Activated CD8-positive, alpha-beta memory T cell treated with anti-CD3 and anti-CD28 coated beads, Interleukin-2, amount 10 ng/mL, durations not matched to agents 7 days and 5 days (primary cell): ENCODE measurements around the gene ALPK1. TPM values are rescaled to one million over a fixed set of nuclear protein-coding genes. Genes with fewer than 3 reads are reported as not detected.
"Not testable (repeated sequence)": the region's sequence is repeated elsewhere in the genome, so short reads cannot be mapped to it uniquely, and the experiment has no call there.

ENCODE experiments used
- ATAC-seq: fragments of 150-1000 bp; cut with Tn5 transposase; one replicate; pipeline ENCODE4 v1.10.0; 2021; ENCODE audit warnings: moderate library complexity
- CTCF ChIA-PET: fragments of 350-600 bp; sonication (Branson Sonifier 250); formaldehyde crosslinking; loops from one replicate; lab custom pipeline; 2021; ENCODE audit warnings: antibody characterized with exemption; lab: Charles Lee
- DNase-seq: peaks from one replicate; pipeline ENCODE4 v3.0.0-alpha.2; 2020
- H3K27ac Mint-ChIP-seq: one replicate; pipeline ENCODE4 v1.8.0; 2021; ENCODE audit warnings: mild to moderate bottlenecking, mixed read lengths
- H3K27me3 Mint-ChIP-seq: one replicate; pipeline ENCODE4 v1.8.0; 2021; ENCODE audit warnings: mixed read lengths
- H3K36me3 Mint-ChIP-seq: one replicate; pipeline ENCODE4 v1.8.0; 2021; ENCODE audit warnings: mild to moderate bottlenecking, mixed read lengths
- H3K4me1 Mint-ChIP-seq: one replicate; pipeline ENCODE4 v1.8.0; 2021; ENCODE audit warnings: mixed read lengths
- H3K4me3 Mint-ChIP-seq: one replicate; pipeline ENCODE4 v1.8.0; 2021; ENCODE audit warnings: mild to moderate bottlenecking, moderate library complexity, mixed read lengths
- H3K9me3 Mint-ChIP-seq: one replicate; pipeline ENCODE4 v1.8.0; 2022; ENCODE audit warnings: low read depth, mixed read lengths
- total RNA-seq, 2 experiments: library from RNA; stranded (reverse); gene quantifications; one replicate each; pipeline ENCODE4 v1.2.3, GENCODE V29; 2021

The ALPK1 gene
- total RNA-seq, 2 experiments from 2014 or later, result 7.3 to 17.7 TPM

GRCh38 chr4:112277705-112278448, 19.3 kb upstream of the ALPK1 start:
- no peak for ATAC-seq
- Mint-ChIP-seq H3K36me3 (peaks cover 54% of the 10 kb centered on the region), H3K4me3 (no peak overlapping the region), H3K27me3 (no peaks in the 10 kb centered on the region), H3K4me1 (peaks cover 81% of the 10 kb centered on the region), H3K9me3 (no peaks in the 10 kb centered on the region), H3K27ac (peak overlapping the region; percentile 64)
- no peak for DNase-seq
- CTCF ChIA-PET, result interaction anchor here (1.4 kb wide), 1 partner anchor 11 kb away, joined by 4 read pairs; no protein-coding TSS in a partner anchor

- Mint-ChIP-seq H3K36me3 (peaks cover 57% of the 10 kb centered on the region), H3K9me3 (no peaks in the 10 kb centered on the region), H3K4me3 (no peak overlapping the region), H3K4me1 (peaks cover 80% of the 10 kb centered on the region), H3K27ac (peak overlapping the region; percentile 57), H3K27me3 (no peaks in the 10 kb centered on the region)
- no peak for DNase-seq
- ATAC-seq, result no peak
- CTCF ChIA-PET, result interaction anchor here (0.7 to 1.4 kb wide), 2 partner anchors 12 to 177 kb away, joined by 4 read pairs; no protein-coding TSS in a partner anchor
Observed at GRCh38 chr4:112279025-112279881, 17.9 kb upstream of the ALPK1 start.

GRCh38 chr4:112279882-112280315, 17.3 kb upstream of the ALPK1 start:
- Mint-ChIP-seq H3K4me3 (peak overlapping the region; percentile 47), H3K36me3 (peaks cover 60% of the 10 kb centered on the region), H3K27ac (no peak overlapping the region), H3K4me1 (peaks cover 76% of the 10 kb centered on the region), H3K27me3 (no peaks in the 10 kb centered on the region), H3K9me3 (no peaks in the 10 kb centered on the region)
- CTCF ChIA-PET, result interaction anchor here (0.7 to 1.1 kb wide), 2 partner anchors 177 to 237 kb away, joined by 3 to 4 read pairs; no protein-coding TSS in a partner anchor
- ATAC-seq, result no peak
- no peak for DNase-seq

- H3K9me3 Mint-ChIP-seq, result no peaks in the 10 kb centered on the region
- CTCF ChIA-PET, result interaction anchor here (0.9 to 1.4 kb wide), 4 partner anchors 9 to 237 kb away, joined by 3 to 5 read pairs (median 3); no protein-coding TSS in a partner anchor
- H3K4me3 Mint-ChIP-seq, result no peak overlapping the region
- peaks cover 71% of the 10 kb centered on the region for H3K4me1 Mint-ChIP-seq
- H3K27ac Mint-ChIP-seq, result no peak overlapping the region
- H3K36me3 Mint-ChIP-seq, result peaks cover 58% of the 10 kb centered on the region
- no peaks in the 10 kb centered on the region for H3K27me3 Mint-ChIP-seq
- no peak for ATAC-seq
- no peak for DNase-seq
Observed at GRCh38 chr4:112280386-112281056, 16.6 kb upstream of the ALPK1 start.

GRCh38 chr4:112281895-112282398, 15.2 kb upstream of the ALPK1 start:
- peak overlapping the region; percentile 45 for H3K27ac Mint-ChIP-seq
- H3K9me3 Mint-ChIP-seq, ATAC-seq, CTCF ChIA-PET, H3K4me3 Mint-ChIP-seq, DNase-seq, H3K27me3 Mint-ChIP-seq: not testable (repeated sequence)
- H3K4me1 Mint-ChIP-seq, result peaks cover 77% of the 10 kb centered on the region
- H3K36me3 Mint-ChIP-seq, result peaks cover 50% of the 10 kb centered on the region

- CTCF ChIA-PET, result interaction anchor here (1.0 to 1.2 kb wide), 2 partner anchors 8 to 159 kb away, joined by 3 read pairs; no protein-coding TSS in a partner anchor
- Mint-ChIP-seq H3K4me1 (peaks cover 76% of the 10 kb centered on the region), H3K27me3 (no peaks in the 10 kb centered on the region), H3K4me3 (peak overlapping the region; percentile 95), H3K27ac (peak overlapping the region; percentile 56), H3K36me3 (peaks cover 40% of the 10 kb centered on the region), H3K9me3 (no peaks in the 10 kb centered on the region)
- DNase-seq (no peak), ATAC-seq (no peak)
Observed at GRCh38 chr4:112282860-112283667, 14.1 kb upstream of the ALPK1 start.

GRCh38 chr4:112284166-112284565, 13.0 kb upstream of the ALPK1 start:
- CTCF ChIA-PET, result interaction anchor here (1.0 to 1.2 kb wide), 2 partner anchors 9 to 52 kb away, joined by 3 read pairs; no protein-coding TSS in a partner anchor
- no peak for DNase-seq
- no peak for ATAC-seq
- H3K27me3 Mint-ChIP-seq, result no peaks in the 10 kb centered on the region
- H3K36me3 Mint-ChIP-seq, result peaks cover 34% of the 10 kb centered on the region
- peak overlapping the region; percentile 95 for H3K4me3 Mint-ChIP-seq
- H3K9me3 Mint-ChIP-seq, result no peaks in the 10 kb centered on the region
- H3K4me1 Mint-ChIP-seq, result peaks cover 78% of the 10 kb centered on the region
- H3K27ac Mint-ChIP-seq, result peak overlapping the region; percentile 98

- Mint-ChIP-seq H3K4me3 (peak overlapping the region; percentile 95), H3K27ac (peak overlapping the region; percentile 98), H3K36me3 (peaks cover 33% of the 10 kb centered on the region), H3K9me3 (no peaks in the 10 kb centered on the region), H3K27me3 (no peaks in the 10 kb centered on the region), H3K4me1 (peaks cover 80% of the 10 kb centered on the region)
- DNase-seq (no peak), ATAC-seq (no peak)
- CTCF ChIA-PET, result interaction anchor here (1.0 to 1.7 kb wide), 3 partner anchors 13 to 53 kb away, joined by 3 to 6 read pairs (median 6); no protein-coding TSS in a partner anchor
Observed at GRCh38 chr4:112284662-112285411, 12.3 kb upstream of the ALPK1 start.

- Mint-ChIP-seq H3K36me3 (peaks cover 21% of the 10 kb centered on the region), H3K9me3 (no peaks in the 10 kb centered on the region), H3K27ac (peak overlapping the region; percentile 98), H3K4me3 (peak overlapping the region; percentile 95), H3K4me1 (peaks cover 61% of the 10 kb centered on the region), H3K27me3 (no peaks in the 10 kb centered on the region)
- DNase-seq (peak; percentile 58), ATAC-seq (peak; percentile 16)
- CTCF ChIA-PET, result interaction anchor here (1.0 to 2.6 kb wide), 5 partner anchors 10 to 350 kb away, joined by 3 to 7 read pairs (median 4); partner anchors contain the start of genes ALPK1, AP1AR and LARP7
Observed at GRCh38 chr4:112287258-112287989, 9.7 kb upstream of the ALPK1 start.

GRCh38 chr4:112288455-112288854, 8.7 kb upstream of the ALPK1 start:
- ATAC-seq (no peak), DNase-seq (no peak)
- Mint-ChIP-seq H3K4me3 (peak overlapping the region; percentile 46), H3K9me3 (no peaks in the 10 kb centered on the region), H3K4me1 (peaks cover 52% of the 10 kb centered on the region), H3K27ac (peak overlapping the region; percentile 88), H3K27me3 (no peaks in the 10 kb centered on the region), H3K36me3 (peaks cover 13% of the 10 kb centered on the region)
- CTCF ChIA-PET, result interaction anchor here (0.9 to 1.4 kb wide), 2 partner anchors 34 to 56 kb away, joined by 3 to 4 read pairs; partner anchors contain the start of gene AP1AR
